GM08714 (cell line): ENCODE results near the gene ZNF268.

Experiments used
- H3K4me3 ChIP-seq: fragments of 200-500 bp; sonication (Bioruptor generic); 2 replicates; pipeline ENCODE4 v1.5.1; 2014; ENCODE audit warnings: mild to moderate bottlenecking, low read length, inconsistent platforms
- ZNF274 ChIP-seq: IDR thresholded peaks from 2 replicates; pipeline ENCODE4 v1.6.1; 2012; ENCODE audit warnings: mild to moderate bottlenecking, low read depth, low read length

Gene ZNF268

GRCh38 chr12:133256321-133256720 lies 75.0 kb downstream of the ZNF268 start:
- no peak for TF ChIP-seq ZNF274

GRCh38 chr12:133264173-133264572 lies 82.9 kb downstream of the ZNF268 start:
- no peak for TF ChIP-seq ZNF274
- H3K4me3 ChIP-seq: no peak overlapping the region

More at GRCh38 chr12:133256321-133256720, 75.0 kb downstream of the ZNF268 start:
- no peak overlapping the region for H3K4me3 ChIP-seq
